OCI-LY3 (cell line): ENCODE measurements around the gene EFCAB6.

Experiments used
- CTCF ChIP-seq: fragments of 200-600, 300-600 bp; sonication (generic); IDR thresholded peaks from 2 replicates; pipeline ENCODE4 v1.5.1; 2014; ENCODE audit warnings: antibody characterized with exemption, low read length, low read depth
- EZH2phosphoT487 ChIP-seq: fragments of 200-600 bp; shearing (Covaris generic); IDR thresholded peaks from 2 replicates; pipeline ENCODE4 v1.6.1; 2018; ENCODE audit warnings: antibody characterized with exemption, mixed run types, low read depth

- TF ChIP-seq CTCF (no peak), EZH2phosphoT487 (no peak)
These were observed 329.8 kb downstream of the EFCAB6 start for GRCh38 chr22:43482318-43482625.
